Upper lobe of right lung (tissue), 1 donor: ENCODE results near the gene CDK5R2. TPM values are rescaled to one million over a fixed set of nuclear protein-coding genes. Genes with fewer than 3 reads are reported as not detected.

ENCODE experiments used
- ATAC-seq: fragments of 200-7000 bp; cut with Tn5 transposase; one replicate; pipeline ENCODE4 v1.9.1; 2020; ENCODE audit warnings: mild to moderate bottlenecking, moderate library complexity
- DNase-seq: peaks from one replicate; pipeline ENCODE4 v3.0.0-alpha.2; 2020
- H3K27ac ChIP-seq: fragments of 200-600 bp; one replicate; pipeline ENCODE4 v1.8.0; 2022
- H3K27me3 ChIP-seq: fragments of 200-600 bp; one replicate; pipeline ENCODE4 v1.8.0; 2022; ENCODE audit warnings: mild to moderate bottlenecking
- H3K36me3 ChIP-seq: fragments of 200-600 bp; one replicate; pipeline ENCODE4 v1.8.0; 2022
- H3K4me1 ChIP-seq: fragments of 200-600 bp; one replicate; pipeline ENCODE4 v1.8.0; 2022
- H3K4me3 ChIP-seq: fragments of 200-600 bp; one replicate; pipeline ENCODE4 v1.8.0; 2022; ENCODE audit warnings: mild to moderate bottlenecking
- H3K9me3 ChIP-seq: fragments of 200-600 bp; one replicate; pipeline ENCODE4 v1.8.0; 2022
- intact Hi-C: fragments of 100-400 bp; cut with DNase I; formaldehyde crosslinking; loops from one replicate; pipeline ENCODE4 v1.11.0; 2022
- microRNA-seq: library from miRNA; unstranded; fragments of <30 nt; microRNA quantifications from one replicate; pipeline ENCODE4 v1.2.0, GENCODE V29; 2020; ENCODE audit warnings: borderline microRNAs expressed
- total RNA-seq: library from RNA; stranded (reverse); fragmentation: NEBNext Ultra II Directional; extraction: Animal tissue kit (Norgen Biotek cat#: 25700); gene quantifications from one replicate; pipeline ENCODE4 v1.2.1, GENCODE V29; 2021
- TF ChIP-seq, protein P1 (sequence below): fragments of 200-600 bp; IDR thresholded peaks from one replicate; pipeline ENCODE4 v1.8.0; 2022; ENCODE audit warnings: antibody characterized with exemption
- donor health status: DM: no; HTN: yes; CAD: no; lungs with severe emphysema.

CDK5R2 gene
- total RNA-seq, 1 donor from 2014 or later, result not detected

DNA sequence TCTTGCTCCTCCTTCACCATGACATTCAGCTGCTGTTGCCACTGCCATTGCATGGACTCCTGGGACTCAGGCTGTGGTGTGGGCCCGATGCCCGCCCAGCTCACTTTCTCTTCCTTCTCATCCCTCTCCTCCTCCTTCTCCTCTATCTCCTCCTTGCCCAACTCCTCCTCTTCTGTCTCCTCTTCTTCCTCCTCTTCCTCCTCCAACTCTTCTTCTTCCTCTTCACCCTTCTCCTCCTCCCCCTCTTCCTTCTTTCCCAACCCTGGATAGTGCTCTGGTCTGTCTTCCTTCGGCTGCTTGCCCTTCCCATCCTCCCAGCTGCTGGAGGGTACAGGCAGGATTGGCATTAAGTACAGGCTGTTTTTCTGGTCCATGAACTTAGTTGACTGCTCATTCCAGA is 44.5 kb downstream of the CDK5R2 start:
- Histone ChIP-seq H3K36me3 (no peaks in the 10 kb centered on the region), H3K27ac (no peak overlapping the region), H3K27me3 (peaks cover 72% of the 10 kb centered on the region), H3K4me1 (peaks cover 17% of the 10 kb centered on the region), H3K4me3 (no peak overlapping the region), H3K9me3 (no peaks in the 10 kb centered on the region)
- TF ChIP-seq, protein P1, sequence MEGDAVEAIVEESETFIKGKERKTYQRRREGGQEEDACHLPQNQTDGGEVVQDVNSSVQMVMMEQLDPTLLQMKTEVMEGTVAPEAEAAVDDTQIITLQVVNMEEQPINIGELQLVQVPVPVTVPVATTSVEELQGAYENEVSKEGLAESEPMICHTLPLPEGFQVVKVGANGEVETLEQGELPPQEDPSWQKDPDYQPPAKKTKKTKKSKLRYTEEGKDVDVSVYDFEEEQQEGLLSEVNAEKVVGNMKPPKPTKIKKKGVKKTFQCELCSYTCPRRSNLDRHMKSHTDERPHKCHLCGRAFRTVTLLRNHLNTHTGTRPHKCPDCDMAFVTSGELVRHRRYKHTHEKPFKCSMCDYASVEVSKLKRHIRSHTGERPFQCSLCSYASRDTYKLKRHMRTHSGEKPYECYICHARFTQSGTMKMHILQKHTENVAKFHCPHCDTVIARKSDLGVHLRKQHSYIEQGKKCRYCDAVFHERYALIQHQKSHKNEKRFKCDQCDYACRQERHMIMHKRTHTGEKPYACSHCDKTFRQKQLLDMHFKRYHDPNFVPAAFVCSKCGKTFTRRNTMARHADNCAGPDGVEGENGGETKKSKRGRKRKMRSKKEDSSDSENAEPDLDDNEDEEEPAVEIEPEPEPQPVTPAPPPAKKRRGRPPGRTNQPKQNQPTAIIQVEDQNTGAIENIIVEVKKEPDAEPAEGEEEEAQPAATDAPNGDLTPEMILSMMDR, result no peak
- intact Hi-C loops, result no loop called here
- DNase-seq (no peak), ATAC-seq (no peak)

GRCh38 chr2:219009294-219009693 is 49.8 kb downstream of the CDK5R2 start:
- DNase-seq (no peak), ATAC-seq (no peak)
- intact Hi-C loops, result no loop called here
- no peaks in the 10 kb centered on the region for H3K4me1 ChIP-seq
- H3K36me3 ChIP-seq, result no peaks in the 10 kb centered on the region
- peaks cover 22% of the 10 kb centered on the region for H3K27me3 ChIP-seq
- H3K27ac ChIP-seq, result no peak overlapping the region
- H3K9me3 ChIP-seq, result no peaks in the 10 kb centered on the region
- H3K4me3 ChIP-seq, result no peak overlapping the region
- TF ChIP-seq, protein P1, result no peak

DNA sequence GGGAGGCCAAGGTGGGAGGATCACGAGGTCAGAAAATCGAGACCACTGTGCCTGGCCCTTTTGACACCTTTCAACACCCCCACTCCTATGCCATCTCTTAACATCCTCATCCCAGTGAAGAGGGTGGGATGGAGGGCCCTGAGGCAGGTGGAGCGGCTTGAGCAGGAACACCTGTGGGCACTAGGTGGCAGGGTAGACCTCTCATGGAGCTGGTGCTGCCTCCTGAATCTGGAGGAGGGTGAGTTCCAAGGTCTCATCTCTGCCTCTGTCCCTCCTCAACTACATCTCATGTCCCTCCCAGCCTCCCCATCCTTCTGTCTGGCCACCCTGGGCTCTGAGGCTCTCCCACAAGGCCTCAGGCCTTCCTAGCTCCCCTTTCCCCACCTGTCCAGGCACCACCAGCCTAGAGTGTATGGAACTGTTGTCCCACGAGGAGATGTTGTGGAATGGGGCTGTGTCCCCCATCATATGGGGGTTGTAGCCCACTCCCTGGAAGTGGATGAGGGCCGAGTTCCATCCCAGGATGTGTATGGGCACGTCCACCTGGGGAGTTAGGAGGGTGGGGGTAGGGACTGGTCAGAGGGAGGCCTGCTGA is 50.8 kb downstream of the CDK5R2 start:
- Histone ChIP-seq H3K27ac (no peak overlapping the region), H3K36me3 (no peaks in the 10 kb centered on the region), H3K9me3 (no peaks in the 10 kb centered on the region), H3K4me1 (no peaks in the 10 kb centered on the region), H3K27me3 (peaks cover 13% of the 10 kb centered on the region), H3K4me3 (no peak overlapping the region)
- TF ChIP-seq, protein P1, result peak; percentile 19
- intact Hi-C loops, result no loop called here
- ATAC-seq (peak; percentile 60), DNase-seq (no peak)

GRCh38 chr2:219010873-219011272 is 51.4 kb downstream of the CDK5R2 start:
- no peak for DNase-seq
- no peak overlapping the region for H3K27ac ChIP-seq
- H3K36me3 ChIP-seq, result no peaks in the 10 kb centered on the region
- H3K4me3 ChIP-seq, result no peak overlapping the region
- no peaks in the 10 kb centered on the region for H3K4me1 ChIP-seq
- TF ChIP-seq, protein P1, result no peak
- no peaks in the 10 kb centered on the region for H3K9me3 ChIP-seq
- peaks cover 7% of the 10 kb centered on the region for H3K27me3 ChIP-seq
- intact Hi-C loops, result no loop called here
- no peak for ATAC-seq

Small RNA genes lying within 50 kb of the gene (microRNA-seq; reads per million reads assigned to microRNA genes)
- 3,866 reads per million, percentile 94 among the genes with 10 or more reads in this experiment for gene MIR375

Other genes with a start within 250 kb of the CDK5R2 start
- 29.5 TPM for gene TTLL4, start 248.8 kb upstream of the CDK5R2 start, total RNA-seq
- gene CYP27A1, start 177.5 kb upstream of the CDK5R2 start, total RNA-seq, result 180 TPM
- not detected for gene PRKAG3, start 127.9 kb upstream of the CDK5R2 start, total RNA-seq
- not detected for gene WNT6, start 99.9 kb upstream of the CDK5R2 start, total RNA-seq
- 0.90 TPM for gene WNT10A, start 78.8 kb upstream of the CDK5R2 start, total RNA-seq
- gene FEV, start 25.5 kb downstream of the CDK5R2 start, total RNA-seq, result not detected
- gene CRYBA2, start 33.8 kb downstream of the CDK5R2 start, total RNA-seq, result not detected
- gene CFAP65, start 81.8 kb downstream of the CDK5R2 start, total RNA-seq, result not detected
- 0.69 TPM for gene IHH, start 101.3 kb downstream of the CDK5R2 start, total RNA-seq
- gene NHEJ1, start 201.1 kb downstream of the CDK5R2 start, total RNA-seq, result 14.3 TPM
- 3.1 TPM for gene SLC23A3, start 210.4 kb downstream of the CDK5R2 start, total RNA-seq
- 64.0 TPM for gene CNPPD1, start 217.3 kb downstream of the CDK5R2 start, total RNA-seq
- 79.8 TPM for gene RETREG2, start 218.6 kb downstream of the CDK5R2 start, total RNA-seq
- 41.2 TPM for gene ZFAND2B, start 247.1 kb downstream of the CDK5R2 start, total RNA-seq